H1 (cell line): ENCODE measurements around the gene FAM200B. TPM values are rescaled to one million over a fixed set of nuclear protein-coding genes. Genes with fewer than 3 reads are reported as not detected.

ENCODE experiments used
- CHD2 ChIP-seq: IDR thresholded peaks from 2 replicates; pipeline ENCODE4 v1.6.1; 2012; ENCODE audit warnings: low read length, improper control_type of control experiment
- CHD7 ChIP-seq: fragments of 300-600 bp; sonication (generic); IDR thresholded peaks from 2 replicates; pipeline ENCODE4 v1.7.1; 2012; ENCODE audit warnings: low read length, moderate library complexity, mild to moderate bottlenecking, inconsistent platforms; ENCODE audit not compliant: insufficient replicate concordance
- EP300 ChIP-seq, 2 experiments: IDR thresholded peaks; 1 replicate in 1 of 2; 2 replicates in 1 of 2; pipeline ENCODE4 v1.6.1; 2011 to 2012; ENCODE audit warnings: low read depth in 2 of 2, low read length in 2 of 2, mild to moderate bottlenecking in 2 of 2, borderline replicate concordance in 1 of 2, inconsistent platforms in 1 of 2, moderate library complexity in 1 of 2
- KDM1A ChIP-seq: fragments of 200-600, 300-600 bp; sonication (generic); IDR thresholded peaks from 2 replicates; pipeline ENCODE4 v1.7.1; 2016; ENCODE audit warnings: mild to moderate bottlenecking, low read length, borderline replicate concordance
- SUZ12 ChIP-seq: fragments of 200-600 bp; sonication (generic); IDR thresholded peaks from 2 replicates; pipeline ENCODE4 v1.6.1; 2012; ENCODE audit warnings: mild to moderate bottlenecking, inconsistent platforms, low read length, moderate library complexity, mixed read lengths
- polyA plus RNA-seq, 7 experiments: library from polyadenylated mRNA; depleted of rRNA in 3 of 7; stranded (reverse) in 5 of 7; unstranded in 2 of 7; fragments of >200 nt in 5 of 7; fragments of 200-250 nt in 2 of 7; gene quantifications; 1 replicate in 5 of 7; 2 replicates in 1 of 7; 4 replicates in 1 of 7; pipeline versions ENCODE4 v1.2.1 to v1.2.3, GENCODE V29; 2011 to 2013; ENCODE audit warnings: missing spikeins in 2 of 7, mixed read lengths in 2 of 7
- total RNA-seq: library from RNA; stranded (reverse); fragmentation: NEBNext Ultra II Directional; extraction: Animal tissue kit (Norgen Biotek cat#: 25700); gene quantifications from 2 replicates; pipeline ENCODE4 v1.2.1, GENCODE V29; 2021
- TF ChIP-seq, protein P1 (sequence below): IDR thresholded peaks from 2 replicates; pipeline ENCODE4 v1.6.1; 2011; ENCODE audit warnings: low read depth, mild to moderate bottlenecking, low read length; ENCODE audit not compliant: insufficient read depth

The FAM200B gene
- total and polyA plus RNA-seq, 2 of the 8 experiments (the other 6 are each of a cell fraction or from before 2014, with no cell fraction given) = 10.7 to 23.7 TPM

DNA sequence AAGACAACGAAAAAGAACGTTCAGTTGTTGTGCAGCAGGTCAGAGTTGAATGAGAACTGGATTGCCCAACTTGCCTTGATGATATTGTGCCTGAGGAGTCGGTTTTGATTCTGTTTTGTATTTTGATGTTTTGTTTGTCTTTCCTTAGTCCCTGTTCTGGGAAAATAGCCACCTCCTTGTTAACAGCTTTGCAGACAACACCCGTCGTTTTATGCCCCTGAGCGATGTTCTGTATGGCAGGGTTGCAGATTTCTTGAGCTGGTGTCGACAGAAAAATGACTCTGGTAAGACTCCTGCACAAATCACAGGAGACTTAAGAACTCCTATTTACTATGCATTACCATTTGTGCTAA is 25.7 kb downstream of the FAM200B start (continued):
- TF ChIP-seq CHD7 = no peak
- TF ChIP-seq, protein P1, sequence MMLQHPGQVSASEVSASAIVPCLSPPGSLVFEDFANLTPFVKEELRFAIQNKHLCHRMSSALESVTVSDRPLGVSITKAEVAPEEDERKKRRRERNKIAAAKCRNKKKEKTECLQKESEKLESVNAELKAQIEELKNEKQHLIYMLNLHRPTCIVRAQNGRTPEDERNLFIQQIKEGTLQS = no peak
- TF ChIP-seq CHD2 = no peak
- TF ChIP-seq SUZ12 = no peak
- no peak for TF ChIP-seq EP300 (IDR thresholded peaks at IDR 0.05; ENCODE audit: borderline replicate concordance in 1 of 2, low read depth in 2 of 2, low read length in 2 of 2)
- TF ChIP-seq KDM1A = no peak
